Measurements from ENCODE around the gene PPA1.

PPA1 gene

DNA sequence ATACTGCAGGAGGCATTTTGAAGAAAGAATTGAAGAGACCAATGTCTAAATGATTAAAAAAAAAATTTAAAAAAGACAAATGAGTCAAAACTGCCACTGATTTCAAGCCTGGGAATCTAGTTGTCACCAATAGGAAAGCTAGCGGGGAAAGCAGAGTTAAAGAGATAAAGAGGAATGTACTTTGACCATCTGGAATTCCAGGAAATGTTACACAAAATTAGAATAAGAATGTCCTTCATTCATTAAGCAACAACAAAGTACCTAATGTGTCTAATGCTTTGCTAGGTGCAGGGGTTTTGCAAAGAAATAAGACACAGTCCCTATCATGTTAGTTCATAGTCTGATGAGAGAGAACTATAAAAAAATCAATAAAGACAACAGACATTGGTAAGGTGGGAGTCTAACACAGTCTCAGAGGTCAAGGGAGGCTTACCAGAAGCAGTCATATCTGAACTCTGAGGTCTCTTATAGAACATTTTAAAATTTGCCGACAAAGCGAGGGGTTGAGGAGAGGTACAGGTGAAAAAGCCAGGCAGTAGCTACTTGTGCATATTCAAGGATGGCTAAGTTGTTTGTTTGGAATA lies 77.9 kb downstream of the PPA1 start:
- TF ChIP-seq, protein P1, sequence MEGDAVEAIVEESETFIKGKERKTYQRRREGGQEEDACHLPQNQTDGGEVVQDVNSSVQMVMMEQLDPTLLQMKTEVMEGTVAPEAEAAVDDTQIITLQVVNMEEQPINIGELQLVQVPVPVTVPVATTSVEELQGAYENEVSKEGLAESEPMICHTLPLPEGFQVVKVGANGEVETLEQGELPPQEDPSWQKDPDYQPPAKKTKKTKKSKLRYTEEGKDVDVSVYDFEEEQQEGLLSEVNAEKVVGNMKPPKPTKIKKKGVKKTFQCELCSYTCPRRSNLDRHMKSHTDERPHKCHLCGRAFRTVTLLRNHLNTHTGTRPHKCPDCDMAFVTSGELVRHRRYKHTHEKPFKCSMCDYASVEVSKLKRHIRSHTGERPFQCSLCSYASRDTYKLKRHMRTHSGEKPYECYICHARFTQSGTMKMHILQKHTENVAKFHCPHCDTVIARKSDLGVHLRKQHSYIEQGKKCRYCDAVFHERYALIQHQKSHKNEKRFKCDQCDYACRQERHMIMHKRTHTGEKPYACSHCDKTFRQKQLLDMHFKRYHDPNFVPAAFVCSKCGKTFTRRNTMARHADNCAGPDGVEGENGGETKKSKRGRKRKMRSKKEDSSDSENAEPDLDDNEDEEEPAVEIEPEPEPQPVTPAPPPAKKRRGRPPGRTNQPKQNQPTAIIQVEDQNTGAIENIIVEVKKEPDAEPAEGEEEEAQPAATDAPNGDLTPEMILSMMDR (IDR thresholded peaks at IDR 0.05), result no peak
- H3K9me3 ChIP-seq (ENCODE audit: control insufficient read depth, low read length), result no peaks in the 10 kb centered on the region
- H3K4me2 ChIP-seq (ENCODE audit: low read length), result no peak overlapping the region
- no peaks in the 10 kb centered on the region for H3K27me3 ChIP-seq (ENCODE audit: control insufficient read depth, insufficient read depth, low read length)
- H3K79me2 ChIP-seq, result peaks cover 10% of the 10 kb centered on the region
- no peak overlapping the region for H2AFZ ChIP-seq
- H3K4me3 ChIP-seq (ENCODE audit: low read depth, low read length), result no peak overlapping the region
- no peak overlapping the region for H3K9ac ChIP-seq
- H3K36me3 ChIP-seq (ENCODE audit: control insufficient read depth, insufficient read depth, low read length), result no peaks in the 10 kb centered on the region
- no peak overlapping the region for H3K27ac ChIP-seq
- H3K4me1 ChIP-seq, result peaks cover 2% of the 10 kb centered on the region
